ENCODE data around the gene TENM4.

TENM4 gene

GRCh38 chr11:78806214-78807004 lies 634.4 kb downstream of the TENM4 start:
- no peak for ATAC-seq
- no peak for TF ChIP-seq ARNTL (CRISPR knock-in tag; IDR thresholded peaks at IDR 0.05; ENCODE audit: borderline replicate concordance, low read depth)

- TF ChIP-seq GLIS3 (CRISPR knock-in tag; IDR thresholded peaks at IDR 0.05) (no peak), TSHZ2 (CRISPR knock-in tag; IDR thresholded peaks at IDR 0.05) (no peak), PPARA (CRISPR knock-in tag; IDR thresholded peaks at IDR 0.05; ENCODE audit: borderline replicate concordance) (no peak), CSDC2 (CRISPR knock-in tag; IDR thresholded peaks at IDR 0.05) (no peak), ZC3H10 (CRISPR knock-in tag; IDR thresholded peaks at IDR 0.05) (no peak), ISL1 (CRISPR knock-in tag; IDR thresholded peaks at IDR 0.05) (no peak), ZNF70 (CRISPR knock-in tag; IDR thresholded peaks at IDR 0.05) (no peak), TCF4 (CRISPR knock-in tag; IDR thresholded peaks at IDR 0.05; ENCODE audit: borderline replicate concordance) (no peak), ESRRG (CRISPR knock-in tag; IDR thresholded peaks at IDR 0.05) (no peak)
- ATAC-seq, result no peak
Measured at GRCh38 chr11:78804991-78805390, 635.8 kb downstream of the TENM4 start.

GRCh38 chr11:78803995-78804394 lies 636.8 kb downstream of the TENM4 start:
- TF ChIP-seq POU6F1 (CRISPR knock-in tag; IDR thresholded peaks at IDR 0.05; ENCODE audit: borderline replicate concordance, low read depth) (no peak), ZFP3 (CRISPR knock-in tag; IDR thresholded peaks at IDR 0.05) (no peak), CSDC2 (CRISPR knock-in tag; IDR thresholded peaks at IDR 0.05) (no peak), CREB5 (CRISPR knock-in tag; IDR thresholded peaks at IDR 0.05; ENCODE audit: low read depth) (no peak), BACH2 (CRISPR knock-in tag; IDR thresholded peaks at IDR 0.05; ENCODE audit: borderline replicate concordance) (no peak), PATZ1 (CRISPR knock-in tag; IDR thresholded peaks at IDR 0.05; ENCODE audit: borderline replicate concordance) (no peak), ZNF565 (CRISPR knock-in tag; conservative IDR thresholded peaks at IDR 0.05; ENCODE audit: low read depth) (no peak), ISL1 (CRISPR knock-in tag; IDR thresholded peaks at IDR 0.05) (no peak), RARB (CRISPR knock-in tag; IDR thresholded peaks at IDR 0.05) (no peak)
- no peak for ATAC-seq

GRCh38 chr11:78802058-78802761 lies 638.6 kb downstream of the TENM4 start:
- no peak for TF ChIP-seq CREB5 (CRISPR knock-in tag; IDR thresholded peaks at IDR 0.05; ENCODE audit: low read depth)
- no peak for TF ChIP-seq ZC3H10 (CRISPR knock-in tag; IDR thresholded peaks at IDR 0.05)
- peak; percentile 40; the same call in 1 of the 2 replicates for TF ChIP-seq ISL1 (CRISPR knock-in tag; IDR thresholded peaks at IDR 0.05)
- peak; percentile 37 for ATAC-seq
